ENCODE results near the gene SLC22A31. TPM values are rescaled to one million over a fixed set of nuclear protein-coding genes. Genes with fewer than 3 reads are reported as not detected.
"Not testable (repeated sequence)": the region's sequence is repeated elsewhere in the genome, so short reads cannot be mapped to it uniquely, and the experiment has no call there.

Gene SLC22A31
- total RNA-seq, 2 donors from 2014 or later = 68.2 TPM; not detected in 1

DNA sequence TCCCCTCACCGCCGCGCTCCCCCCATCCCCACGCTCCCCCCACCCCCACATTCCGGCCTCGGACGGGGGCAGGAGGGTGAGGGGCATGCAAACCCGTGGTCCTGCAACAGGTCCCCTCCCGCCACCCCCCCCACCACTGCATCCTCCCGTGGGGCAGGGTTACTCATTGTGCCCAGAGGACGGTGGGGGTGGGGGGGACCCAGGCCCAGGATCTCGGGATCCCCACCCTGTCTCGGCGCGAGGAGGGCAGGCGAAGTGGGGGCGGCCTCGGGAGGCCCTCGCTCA is 8.5 kb downstream of the SLC22A31 start:
- Histone ChIP-seq H3K4me3 (no peak overlapping the region), H3K9me3 (no peaks in the 10 kb centered on the region), H3K27me3 (peaks cover 0 to 4% of the 10 kb centered on the region in 2 donors), H3K4me1 (peaks cover 11% of the 10 kb centered on the region), H3K27ac (no peak overlapping the region), H3K36me3 (replicated peaks in 1 of 2; ENCODE audit: insufficient read depth in 1 of 2, low read depth in 2 of 2) (no peaks in the 10 kb centered on the region)
- ATAC-seq (no peak), DNase-seq (no peak)
- WGBS, 2 donors = 3 to 18% methylated on average over 7 to 14 of the region's 19 CpGs
- TF ChIP-seq POLR2A (IDR thresholded peaks at IDR 0.05) = no peak
- TF ChIP-seq, protein P1, sequence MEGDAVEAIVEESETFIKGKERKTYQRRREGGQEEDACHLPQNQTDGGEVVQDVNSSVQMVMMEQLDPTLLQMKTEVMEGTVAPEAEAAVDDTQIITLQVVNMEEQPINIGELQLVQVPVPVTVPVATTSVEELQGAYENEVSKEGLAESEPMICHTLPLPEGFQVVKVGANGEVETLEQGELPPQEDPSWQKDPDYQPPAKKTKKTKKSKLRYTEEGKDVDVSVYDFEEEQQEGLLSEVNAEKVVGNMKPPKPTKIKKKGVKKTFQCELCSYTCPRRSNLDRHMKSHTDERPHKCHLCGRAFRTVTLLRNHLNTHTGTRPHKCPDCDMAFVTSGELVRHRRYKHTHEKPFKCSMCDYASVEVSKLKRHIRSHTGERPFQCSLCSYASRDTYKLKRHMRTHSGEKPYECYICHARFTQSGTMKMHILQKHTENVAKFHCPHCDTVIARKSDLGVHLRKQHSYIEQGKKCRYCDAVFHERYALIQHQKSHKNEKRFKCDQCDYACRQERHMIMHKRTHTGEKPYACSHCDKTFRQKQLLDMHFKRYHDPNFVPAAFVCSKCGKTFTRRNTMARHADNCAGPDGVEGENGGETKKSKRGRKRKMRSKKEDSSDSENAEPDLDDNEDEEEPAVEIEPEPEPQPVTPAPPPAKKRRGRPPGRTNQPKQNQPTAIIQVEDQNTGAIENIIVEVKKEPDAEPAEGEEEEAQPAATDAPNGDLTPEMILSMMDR (IDR thresholded peaks at IDR 0.05) = no peak
- intact Hi-C loops (cut with DNase I) = no loop called here

GRCh38 chr16:89191033-89191900 is 9.1 kb downstream of the SLC22A31 start:
- Histone ChIP-seq H3K27me3 (peaks cover 0 to 4% of the 10 kb centered on the region in 2 donors), H3K9me3 (no peaks in the 10 kb centered on the region), H3K36me3 (replicated peaks in 1 of 2; ENCODE audit: insufficient read depth in 1 of 2, low read depth in 2 of 2) (no peaks in the 10 kb centered on the region), H3K4me3 (no peak overlapping the region), H3K4me1 (peaks cover 11% of the 10 kb centered on the region), H3K27ac (no peak overlapping the region)
- ATAC-seq (no peak), DNase-seq (peak in 2 of 4 donors; percentile 3 to 36)
- WGBS, 2 donors = 45 to 52% methylated on average over 7 to 43 of the region's 44 CpGs
- intact Hi-C loops (cut with DNase I) = no loop called here
- no peak for TF ChIP-seq POLR2A (IDR thresholded peaks at IDR 0.05)
- TF ChIP-seq, protein P1 (IDR thresholded peaks at IDR 0.05) = peak in 1 of 7 experiments; percentile 26

- Histone ChIP-seq H3K4me1 (peaks cover 11% of the 10 kb centered on the region), H3K9me3 (no peaks in the 10 kb centered on the region), H3K4me3 (no peak overlapping the region), H3K27ac (no peak overlapping the region), H3K27me3 (peaks cover 0 to 4% of the 10 kb centered on the region in 2 donors), H3K36me3 (replicated peaks in 1 of 2; ENCODE audit: insufficient read depth in 1 of 2, low read depth in 2 of 2) (no peaks in the 10 kb centered on the region)
- TF ChIP-seq, protein P1 (IDR thresholded peaks at IDR 0.05) = no peak
- no peak for TF ChIP-seq POLR2A (IDR thresholded peaks at IDR 0.05)
- peak in 1 of 4 donors; percentile 11 for DNase-seq
- intact Hi-C loops (cut with DNase I) = no loop called here
- 63 to 68% methylated on average over 8 to 28 of the region's 28 CpGs for WGBS, 2 donors
- ATAC-seq = no peak
Observed at GRCh38 chr16:89190150-89190958, 10.0 kb downstream of the SLC22A31 start.

- Histone ChIP-seq H3K9me3 (no peaks in the 10 kb centered on the region), H3K36me3 (replicated peaks in 1 of 2; ENCODE audit: insufficient read depth in 1 of 2, low read depth in 2 of 2) (no peaks in the 10 kb centered on the region), H3K27ac (no peak overlapping the region), H3K4me1 (peaks cover 11% of the 10 kb centered on the region), H3K4me3 (no peak overlapping the region), H3K27me3 (peaks cover 0 to 4% of the 10 kb centered on the region in 2 donors)
- TF ChIP-seq, protein P1 (IDR thresholded peaks at IDR 0.05) = no peak
- TF ChIP-seq POLR2A (IDR thresholded peaks at IDR 0.05) = no peak
- no peak for ATAC-seq
- DNase-seq = no peak
- 57 to 58% methylated on average over 13 to 14 of the region's 14 CpGs for WGBS, 2 donors
- intact Hi-C loops (cut with DNase I) = no loop called here
Observed at GRCh38 chr16:89189358-89190025, 10.8 kb downstream of the SLC22A31 start.

GRCh38 chr16:89188471-89189357 is 11.6 kb downstream of the SLC22A31 start:
- not testable (repeated sequence) for H3K4me3 ChIP-seq

More at GRCh38 chr16:89188471-89189357, 11.6 kb downstream of the SLC22A31 start:
- DNase-seq; H3K9me3 ChIP-seq; ATAC-seq; H3K27me3 ChIP-seq; intact Hi-C loops (cut with DNase I); H3K27ac ChIP-seq; H3K36me3 ChIP-seq (replicated peaks in 1 of 2; ENCODE audit: insufficient read depth in 1 of 2, low read depth in 2 of 2): not testable (repeated sequence)
- H3K4me1 ChIP-seq = peaks cover 11% of the 10 kb centered on the region
- 81 to 87% methylated on average over 3 to 25 of the region's 25 CpGs for WGBS, 2 donors
